Stimulated activated memory B cell treated with anti-CD40 and anti-IgM and Interleukin-4, amounts not matched to agents 10 μg/mL and 1 μg/mL and 100 μg/mL, for 72 hours (primary cell): Measurements from ENCODE around the gene IL10RA.
"Not testable (repeated sequence)": the region's sequence is repeated elsewhere in the genome, so short reads cannot be mapped to it uniquely, and the experiment has no call there.

Experiments used
- ATAC-seq: fragments of 150-1000 bp; cut with Tn5 transposase; 2 replicates; pipeline ENCODE4 v1.10.0; 2021
- H3K27ac Mint-ChIP-seq: one replicate; pipeline ENCODE4 v1.8.0; 2022; ENCODE audit warnings: mild to moderate bottlenecking, mixed read lengths
- H3K27me3 Mint-ChIP-seq: one replicate; pipeline ENCODE4 v1.8.0; 2022; ENCODE audit warnings: mixed read lengths
- H3K36me3 Mint-ChIP-seq: one replicate; pipeline ENCODE4 v1.8.0; 2022; ENCODE audit warnings: mixed read lengths
- H3K4me1 Mint-ChIP-seq: one replicate; pipeline ENCODE4 v1.8.0; 2022; ENCODE audit warnings: mixed read lengths
- H3K4me3 Mint-ChIP-seq: one replicate; pipeline ENCODE4 v1.8.0; 2022; ENCODE audit warnings: mild to moderate bottlenecking, moderate library complexity, mixed read lengths
- H3K9me3 Mint-ChIP-seq: one replicate; pipeline ENCODE4 v1.8.0; 2022; ENCODE audit warnings: mixed read lengths

The IL10RA gene

DNA sequence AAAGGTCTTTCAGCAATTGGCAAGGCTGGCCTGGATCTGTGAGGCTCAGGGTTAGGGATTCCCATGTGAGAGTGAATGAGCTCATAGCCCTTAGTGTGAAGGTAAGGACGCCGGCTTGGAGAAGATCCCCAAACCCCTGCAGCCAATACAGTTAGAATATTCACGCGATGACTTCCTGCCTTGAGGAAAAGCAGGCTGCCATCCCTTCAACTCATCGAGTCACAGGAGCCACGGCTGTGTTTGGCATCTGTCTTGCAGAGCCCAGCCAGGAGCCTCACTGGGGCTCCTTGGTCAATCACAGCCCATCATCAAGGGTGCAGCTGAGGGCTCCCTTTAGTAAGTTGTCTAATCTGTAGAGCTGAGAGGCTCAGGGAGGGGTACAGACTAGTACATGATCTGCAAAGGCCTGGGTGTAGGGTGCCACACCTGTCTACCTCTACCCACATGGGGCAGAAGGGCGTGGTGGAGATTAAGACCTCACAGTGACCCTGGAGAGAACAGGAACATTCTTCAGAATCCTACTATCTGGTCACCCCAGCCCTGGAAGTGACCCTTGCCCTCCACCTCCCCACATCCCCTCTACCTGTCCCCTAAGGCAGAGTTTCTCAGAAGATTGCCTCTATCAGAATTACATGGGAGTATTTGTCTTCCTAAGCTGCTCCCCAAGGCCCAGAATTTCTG, 18.5 kb downstream of the IL10RA start:
- H3K4me3 Mint-ChIP-seq = no peak overlapping the region
- H3K27ac Mint-ChIP-seq = peak overlapping the region; percentile 98
- H3K27me3 Mint-ChIP-seq = no peaks in the 10 kb centered on the region
- no peak for ATAC-seq
- H3K4me1 Mint-ChIP-seq = peaks cover 98% of the 10 kb centered on the region
- peaks cover 9% of the 10 kb centered on the region for H3K36me3 Mint-ChIP-seq
- H3K9me3 Mint-ChIP-seq = peaks cover 3% of the 10 kb centered on the region

DNA sequence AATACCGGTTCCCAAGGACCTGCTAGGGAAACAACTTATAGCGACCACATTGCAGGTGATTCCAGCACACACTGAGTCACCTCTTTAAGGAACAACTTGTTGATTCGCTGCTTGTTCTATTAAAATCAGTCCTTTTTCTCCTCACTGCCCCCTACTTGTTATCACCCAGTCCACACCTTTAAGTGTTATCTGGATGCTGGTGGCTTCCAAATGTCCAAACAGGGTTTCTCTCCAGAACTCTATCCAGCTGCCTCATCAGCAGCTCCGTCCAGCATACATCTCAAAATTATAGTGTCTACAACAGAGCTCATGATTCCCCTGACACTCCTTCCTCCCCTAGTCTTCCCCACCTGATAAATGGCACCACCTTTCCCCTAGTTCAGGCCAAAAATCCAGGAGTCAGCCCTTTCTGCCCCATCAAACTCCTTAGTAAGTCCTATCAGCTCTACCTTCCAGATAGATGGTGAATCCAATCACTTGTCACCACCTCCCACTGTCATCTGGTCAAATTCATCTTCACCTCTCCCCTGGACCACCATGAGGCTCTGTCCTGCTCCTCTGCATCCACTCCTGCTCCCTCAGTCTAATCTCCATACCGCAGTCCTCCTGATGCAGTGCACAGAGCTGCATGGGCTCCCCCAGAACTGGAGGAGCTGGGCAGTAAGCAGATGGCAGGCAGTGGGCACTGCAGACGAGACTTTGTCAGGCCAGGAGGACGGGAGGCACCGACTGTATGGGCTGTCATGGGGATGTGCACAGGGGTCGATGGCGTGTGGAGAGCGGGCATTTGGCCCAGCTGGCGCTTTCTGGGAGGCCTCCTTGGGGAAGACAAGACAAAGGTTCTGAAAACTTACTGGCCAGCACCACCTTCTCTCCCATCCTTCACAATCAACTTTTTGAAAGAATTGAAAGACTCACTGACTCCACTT, 19.3 kb downstream of the IL10RA start:
- H3K4me1 Mint-ChIP-seq = peaks cover 98% of the 10 kb centered on the region
- H3K4me3 Mint-ChIP-seq = no peak overlapping the region
- H3K27ac Mint-ChIP-seq = peak overlapping the region; percentile 98
- H3K9me3 Mint-ChIP-seq = peaks cover 3% of the 10 kb centered on the region
- no peak for ATAC-seq
- H3K27me3 Mint-ChIP-seq = no peaks in the 10 kb centered on the region
- H3K36me3 Mint-ChIP-seq = peaks cover under 1% of the 10 kb centered on the region

DNA sequence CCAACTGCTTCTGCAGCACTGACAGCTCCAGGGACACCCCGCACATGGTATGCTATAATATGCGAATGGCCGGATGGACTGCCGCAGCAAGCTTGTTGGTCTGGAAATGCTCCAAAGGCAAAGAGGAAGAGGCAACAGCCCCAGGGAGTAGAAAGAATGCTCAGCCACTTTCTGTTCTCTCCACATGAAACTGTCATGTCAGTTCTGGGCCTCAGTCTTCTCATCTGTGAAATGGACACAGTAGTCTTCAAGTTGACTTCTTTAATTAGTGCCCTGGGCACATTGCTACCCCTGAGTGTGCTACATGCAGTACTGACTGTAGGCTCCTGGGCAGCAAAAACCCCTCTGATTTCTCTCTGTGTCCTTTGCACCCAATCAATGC, 19.9 kb downstream of the IL10RA start:
- Mint-ChIP-seq H3K27ac (peak overlapping the region; percentile 98), H3K4me3 (no peak overlapping the region), H3K9me3 (peaks cover 3% of the 10 kb centered on the region), H3K4me1 (peaks cover 100% of the 10 kb centered on the region), H3K27me3 (no peaks in the 10 kb centered on the region), H3K36me3 (no peaks in the 10 kb centered on the region)
- ATAC-seq = no peak

DNA sequence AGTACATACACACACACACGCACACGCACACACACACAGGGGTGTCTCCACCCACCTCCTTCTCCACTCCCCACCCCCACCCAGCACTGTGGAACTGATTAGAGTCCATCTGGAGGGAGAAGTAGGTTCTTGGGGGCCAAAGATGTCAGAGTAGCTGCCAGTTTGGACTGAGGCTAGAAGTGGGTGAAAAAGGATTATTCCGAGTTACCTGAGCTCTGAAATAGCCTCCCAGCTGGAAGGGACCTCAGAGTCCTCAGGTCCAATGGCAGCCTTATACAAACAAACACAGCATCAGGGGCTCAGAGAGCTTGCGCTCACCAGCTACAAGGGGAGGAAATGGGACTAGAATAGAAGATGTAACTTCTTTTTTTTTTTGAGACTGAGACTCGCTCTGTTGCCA, 20.8 kb downstream of the IL10RA start:
- Mint-ChIP-seq H3K4me1 (peaks cover 100% of the 10 kb centered on the region), H3K4me3 (no peak overlapping the region), H3K27ac (peak overlapping the region; percentile 98), H3K27me3 (no peaks in the 10 kb centered on the region), H3K36me3 (no peaks in the 10 kb centered on the region), H3K9me3 (peaks cover 3% of the 10 kb centered on the region)
- no peak for ATAC-seq

DNA sequence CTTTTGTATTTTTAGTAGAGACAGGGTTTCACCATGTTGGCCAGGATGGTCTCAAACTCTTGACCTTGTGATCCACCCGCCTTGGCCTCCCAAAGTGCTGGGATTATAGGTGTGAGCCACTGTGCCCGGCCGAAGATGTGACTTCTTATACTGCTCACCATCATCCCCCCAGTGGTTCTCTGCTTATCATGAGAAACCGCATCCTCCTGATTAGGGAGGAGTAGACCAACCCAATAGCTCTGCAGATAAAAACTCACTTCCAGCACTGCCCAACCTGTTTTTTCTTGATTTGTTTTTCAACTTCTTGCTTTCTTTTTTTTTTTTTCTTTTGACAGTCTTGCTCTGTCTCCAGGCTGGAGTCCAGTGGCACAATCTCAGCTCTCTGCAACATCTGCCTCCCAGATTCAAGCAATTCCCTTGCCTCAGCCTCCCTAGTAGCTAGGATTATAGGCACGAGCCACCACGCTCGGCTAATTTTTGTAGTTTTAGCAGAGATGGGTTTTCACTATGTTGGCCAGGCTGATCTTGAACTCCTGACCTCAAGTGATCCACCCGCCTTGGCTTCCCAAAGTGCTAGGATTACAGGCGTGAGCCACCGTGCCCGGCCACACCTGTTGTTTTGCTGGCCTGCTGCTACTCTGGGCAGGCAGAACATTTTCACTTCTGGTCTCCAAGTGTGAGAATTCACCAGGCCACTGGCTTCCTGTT, 21.5 kb downstream of the IL10RA start:
- H3K27me3 Mint-ChIP-seq, H3K9me3 Mint-ChIP-seq, H3K36me3 Mint-ChIP-seq: not testable (repeated sequence)
- H3K4me1 Mint-ChIP-seq = peaks cover 100% of the 10 kb centered on the region
- H3K4me3 Mint-ChIP-seq = peak overlapping the region; percentile 57
- peak overlapping the region; percentile 98 for H3K27ac Mint-ChIP-seq
- peak; percentile 61 for ATAC-seq

DNA sequence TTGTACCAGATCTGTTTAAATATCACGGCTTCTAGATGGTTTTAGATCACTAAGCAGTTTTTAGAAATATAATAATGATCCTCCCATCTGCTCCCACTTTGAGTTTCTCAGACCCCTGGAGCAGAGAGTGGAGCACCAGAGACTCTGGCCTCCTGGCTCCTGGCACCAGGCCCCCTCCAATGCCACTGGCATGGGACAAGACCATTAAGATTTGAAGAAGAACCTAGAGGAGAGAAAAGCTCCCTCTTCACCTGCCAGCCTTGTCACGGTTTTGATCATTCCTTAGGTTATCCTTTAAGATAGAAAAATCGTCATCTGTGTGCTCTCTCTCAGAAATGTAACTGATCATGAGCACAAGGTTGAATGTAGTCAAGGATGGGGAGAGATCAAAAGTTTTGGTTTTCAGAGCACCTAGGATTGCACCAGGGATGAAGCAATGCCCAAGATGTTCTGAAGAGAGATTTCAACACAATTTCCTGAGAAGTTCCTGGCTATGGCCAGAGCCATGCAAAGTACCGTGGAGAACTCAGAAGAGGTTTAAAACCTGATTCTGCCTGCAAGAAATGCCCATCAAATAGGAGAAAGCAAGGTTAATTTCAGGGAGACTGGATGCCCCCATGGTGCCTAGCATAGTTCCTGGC, 22.2 kb downstream of the IL10RA start:
- peak overlapping the region; percentile 52 for H3K4me3 Mint-ChIP-seq
- ATAC-seq = no peak
- peaks cover 3% of the 10 kb centered on the region for H3K9me3 Mint-ChIP-seq
- H3K27me3 Mint-ChIP-seq = no peaks in the 10 kb centered on the region
- H3K4me1 Mint-ChIP-seq = peaks cover 100% of the 10 kb centered on the region
- H3K36me3 Mint-ChIP-seq = no peaks in the 10 kb centered on the region
- peak overlapping the region; percentile 98 for H3K27ac Mint-ChIP-seq

DNA sequence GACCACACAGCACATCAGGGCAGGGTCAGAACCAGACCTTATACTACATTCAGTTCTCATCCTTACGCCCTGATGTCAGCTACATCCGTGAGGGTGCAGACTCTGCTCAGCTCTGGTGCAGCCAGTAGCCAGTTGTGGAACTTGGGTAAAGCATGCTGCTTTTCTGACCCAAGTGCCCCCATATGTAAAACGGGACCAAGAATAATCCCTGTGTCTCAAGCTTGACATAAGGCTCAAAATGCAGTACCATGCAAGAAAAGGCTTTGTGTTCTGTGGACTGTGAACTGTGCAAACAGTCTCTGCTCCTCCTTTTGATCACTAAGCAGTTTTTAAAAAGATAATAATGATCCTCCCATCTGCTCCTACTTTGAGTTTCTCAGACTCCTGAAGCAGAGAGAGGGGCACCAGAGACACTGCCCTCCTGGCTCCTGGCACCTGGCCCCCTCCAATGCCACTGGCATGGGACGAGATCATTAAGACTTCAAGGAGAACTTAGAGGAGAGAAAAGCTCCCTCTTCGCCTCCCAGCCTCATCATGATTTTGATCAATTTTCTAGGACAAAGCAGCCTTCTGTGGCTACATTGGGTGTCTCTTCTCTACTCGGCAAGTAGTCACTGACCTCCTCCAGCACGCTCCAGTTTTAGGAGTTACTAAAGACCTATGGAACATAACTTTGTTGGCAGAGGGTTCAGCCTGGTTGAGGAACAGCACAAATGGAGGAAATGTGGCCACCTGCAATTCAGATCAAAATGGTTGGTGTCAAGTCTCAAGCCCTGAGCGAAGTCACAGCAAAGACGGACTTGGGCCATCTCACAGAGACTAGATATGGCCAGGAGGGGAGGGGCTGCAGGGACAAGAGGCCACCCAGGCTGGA, 23.9 kb downstream of the IL10RA start:
- Mint-ChIP-seq H3K4me1 (peaks cover 100% of the 10 kb centered on the region), H3K27me3 (no peaks in the 10 kb centered on the region), H3K27ac (peak overlapping the region; percentile 98), H3K9me3 (peaks cover 5% of the 10 kb centered on the region), H3K36me3 (peaks cover 6% of the 10 kb centered on the region), H3K4me3 (peak overlapping the region; percentile 55)
- no peak for ATAC-seq

DNA sequence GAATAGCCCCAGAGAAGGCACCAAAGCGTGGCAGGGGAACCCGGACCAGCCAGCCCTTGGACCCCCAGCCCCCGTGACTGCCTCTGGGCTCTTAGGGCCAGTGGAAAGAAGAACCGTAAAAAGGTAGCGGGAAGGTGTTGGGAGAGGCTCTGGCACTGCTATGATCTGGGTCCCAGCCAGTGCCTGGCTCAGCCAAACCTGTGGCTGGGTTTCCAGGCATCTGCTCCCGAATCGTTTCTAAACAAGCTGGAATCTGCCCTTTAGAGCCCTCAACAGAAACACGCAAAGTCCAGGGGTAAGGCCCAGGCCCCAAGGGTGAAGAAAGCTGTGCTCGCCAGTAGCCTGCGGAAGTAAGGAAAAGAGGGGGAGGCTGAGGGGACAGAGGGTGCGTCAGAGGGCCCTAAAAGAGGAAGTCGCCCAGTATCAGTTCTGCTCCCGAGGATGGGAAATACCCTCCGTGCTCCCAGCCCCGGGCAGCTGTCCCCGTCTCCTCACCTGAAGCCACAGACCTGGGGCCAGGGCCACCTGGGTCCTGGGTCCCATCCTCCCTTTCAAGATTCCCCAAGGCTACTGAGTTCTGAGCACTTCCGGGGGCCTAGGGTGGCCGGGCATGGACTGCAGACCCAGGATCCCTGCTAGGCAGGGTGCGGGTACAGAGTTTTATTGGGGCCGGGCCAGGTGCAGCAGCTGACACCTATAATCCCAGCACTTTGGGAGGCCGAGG, 24.7 kb downstream of the IL10RA start:
- peak; percentile 90 for ATAC-seq
- H3K36me3 Mint-ChIP-seq = peaks cover 6% of the 10 kb centered on the region
- peaks cover 100% of the 10 kb centered on the region for H3K4me1 Mint-ChIP-seq
- H3K27ac Mint-ChIP-seq = peak overlapping the region; percentile 98
- H3K27me3 Mint-ChIP-seq = no peaks in the 10 kb centered on the region
- H3K4me3 Mint-ChIP-seq = peak overlapping the region; percentile 55
- peaks cover 5% of the 10 kb centered on the region for H3K9me3 Mint-ChIP-seq

DNA sequence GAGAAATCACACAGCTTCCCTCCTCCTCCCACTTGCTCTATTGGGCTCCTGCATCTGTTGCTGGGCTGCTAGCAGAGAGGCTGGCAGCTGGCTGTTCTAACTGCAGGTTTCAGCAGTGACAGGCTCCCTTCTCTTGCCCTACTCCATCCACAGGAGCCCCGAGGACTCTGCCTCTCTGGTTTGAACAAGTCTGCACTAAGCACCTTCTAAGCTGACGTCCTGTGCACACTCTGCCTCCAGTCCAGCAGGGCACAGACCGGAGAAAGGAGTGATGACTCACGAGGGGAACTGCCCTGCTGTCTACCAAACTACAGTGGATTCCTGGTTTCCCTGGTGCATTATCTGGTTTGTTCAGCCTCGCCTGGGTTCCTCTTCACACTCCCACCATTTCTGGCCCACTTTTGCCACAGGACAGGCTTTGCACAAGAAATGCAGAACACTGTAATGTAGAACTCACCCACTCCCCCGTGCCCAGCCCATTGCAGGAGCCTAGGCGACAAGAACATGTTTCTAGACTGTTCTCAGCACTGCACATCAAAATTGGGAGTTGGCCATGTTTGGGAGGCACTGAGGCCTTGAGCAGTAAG, 26.0 kb downstream of the IL10RA start:
- peaks cover 10% of the 10 kb centered on the region for H3K36me3 Mint-ChIP-seq
- peak; percentile 50 for ATAC-seq
- peak overlapping the region; percentile 98 for H3K27ac Mint-ChIP-seq
- H3K9me3 Mint-ChIP-seq = peaks cover 5% of the 10 kb centered on the region
- H3K4me1 Mint-ChIP-seq = peaks cover 99% of the 10 kb centered on the region
- no peaks in the 10 kb centered on the region for H3K27me3 Mint-ChIP-seq
- H3K4me3 Mint-ChIP-seq = peak overlapping the region; percentile 9

DNA sequence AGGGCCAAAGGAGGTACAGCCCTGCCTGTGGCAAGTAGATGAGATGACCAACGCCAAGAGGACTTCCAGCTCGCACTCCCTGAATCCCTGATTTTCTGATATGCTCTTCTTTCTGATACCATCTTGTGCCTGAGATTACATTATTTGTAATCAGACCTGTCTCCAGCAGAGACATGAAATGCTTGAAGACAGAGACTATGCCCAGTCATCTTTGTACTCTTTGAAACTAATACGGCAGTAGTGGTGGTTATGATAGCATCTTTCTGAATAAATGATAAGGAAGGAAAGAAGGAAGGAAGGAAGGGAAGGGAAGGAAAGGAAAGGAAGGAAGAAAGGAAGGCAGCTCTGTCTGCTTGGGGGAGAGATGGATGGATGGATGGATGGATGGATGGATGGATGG, 27.8 kb downstream of the IL10RA start:
- no peaks in the 10 kb centered on the region for H3K27me3 Mint-ChIP-seq
- peaks cover 81% of the 10 kb centered on the region for H3K4me1 Mint-ChIP-seq
- peaks cover 18% of the 10 kb centered on the region for H3K9me3 Mint-ChIP-seq
- H3K4me3 Mint-ChIP-seq = no peak overlapping the region
- peaks cover 24% of the 10 kb centered on the region for H3K36me3 Mint-ChIP-seq
- no peak for ATAC-seq
- peak overlapping the region; percentile 98 for H3K27ac Mint-ChIP-seq

DNA sequence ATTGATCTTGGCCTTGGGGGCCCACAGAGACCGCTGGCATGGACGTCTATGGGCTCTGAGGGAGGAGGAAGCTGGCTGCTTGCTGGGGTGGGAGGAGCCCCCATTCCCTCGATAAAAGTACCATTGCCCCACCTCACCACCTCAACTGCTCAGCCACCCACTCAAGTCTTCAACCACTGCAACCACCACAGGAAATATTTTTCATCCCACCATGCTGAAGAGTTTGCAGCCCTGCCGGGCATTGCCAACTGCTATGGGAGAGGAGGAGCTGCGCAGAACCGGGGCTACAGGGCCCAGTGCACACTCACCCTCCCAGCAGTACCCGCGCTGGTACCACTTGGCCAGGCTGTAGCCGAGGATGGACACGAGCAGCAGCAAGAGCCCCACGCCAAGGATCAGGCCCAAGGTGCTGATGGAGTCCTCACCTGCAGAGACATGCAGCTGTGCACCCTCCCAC, 29.2 kb downstream of the IL10RA start:
- Mint-ChIP-seq H3K27me3 (no peaks in the 10 kb centered on the region), H3K36me3 (peaks cover 28% of the 10 kb centered on the region), H3K27ac (peak overlapping the region; percentile 98), H3K9me3 (peaks cover 22% of the 10 kb centered on the region), H3K4me1 (peaks cover 67% of the 10 kb centered on the region), H3K4me3 (peak overlapping the region; percentile 32)
- ATAC-seq = no peak

DNA sequence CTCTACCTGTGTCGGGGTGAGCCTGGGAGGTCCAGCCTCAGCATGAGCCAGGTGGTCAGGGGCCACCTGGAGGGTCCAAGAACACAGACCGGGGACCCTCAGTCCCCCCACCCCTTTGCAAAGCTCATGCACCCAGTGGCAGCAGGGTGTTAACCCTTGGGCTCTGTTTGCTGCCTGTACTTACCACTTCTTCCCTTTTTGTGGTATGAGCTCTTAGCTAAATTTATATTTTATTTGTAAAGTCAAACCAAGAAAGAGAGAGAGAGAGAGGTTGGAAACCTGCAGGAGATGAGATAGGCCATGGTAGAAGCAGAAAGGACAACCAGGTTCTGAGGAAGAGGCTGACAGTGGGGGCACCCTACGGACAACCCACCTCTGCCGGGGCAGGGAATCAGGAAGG, 29.9 kb downstream of the IL10RA start:
- peaks cover 60% of the 10 kb centered on the region for H3K4me1 Mint-ChIP-seq
- H3K9me3 Mint-ChIP-seq = peaks cover 25% of the 10 kb centered on the region
- ATAC-seq = peak; percentile 64
- H3K27me3 Mint-ChIP-seq = no peaks in the 10 kb centered on the region
- H3K36me3 Mint-ChIP-seq = peaks cover 28% of the 10 kb centered on the region
- peak overlapping the region; percentile 32 for H3K4me3 Mint-ChIP-seq
- peak overlapping the region; percentile 98 for H3K27ac Mint-ChIP-seq

DNA sequence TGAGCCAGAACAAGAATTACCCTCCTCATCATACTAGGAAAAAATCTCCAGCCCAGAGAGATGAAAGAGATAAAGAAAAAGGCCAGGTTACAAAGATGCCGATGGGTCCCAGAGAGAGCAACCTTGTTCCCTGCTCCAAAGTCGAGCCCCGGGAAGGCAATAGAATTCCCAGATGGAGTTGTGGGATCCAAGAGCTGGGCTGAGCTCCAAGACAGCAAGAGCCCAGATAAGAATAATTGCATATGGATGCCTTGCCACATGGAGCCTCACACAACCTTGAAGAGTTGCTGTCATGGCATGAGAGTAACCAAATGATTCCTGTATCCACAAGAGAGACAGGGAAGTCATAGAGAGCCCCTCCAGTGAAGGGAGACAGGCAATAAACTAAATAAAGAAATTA, 30.9 kb downstream of the IL10RA start:
- peaks cover 28% of the 10 kb centered on the region for H3K36me3 Mint-ChIP-seq
- H3K27ac Mint-ChIP-seq = peak overlapping the region; percentile 28
- H3K4me3 Mint-ChIP-seq = no peak overlapping the region
- H3K27me3 Mint-ChIP-seq = no peaks in the 10 kb centered on the region
- H3K4me1 Mint-ChIP-seq = peaks cover 50% of the 10 kb centered on the region
- H3K9me3 Mint-ChIP-seq = peaks cover 25% of the 10 kb centered on the region
- ATAC-seq = no peak
